GM20000 (cell line): ENCODE results near the gene GPR146.

Experiments
- DNase-seq: peaks from one replicate; pipeline ENCODE4 v3.0.0; 2012; ENCODE audit warnings: low spot score
- TF ChIP-seq, protein P1 (sequence below): IDR thresholded peaks from 2 replicates; pipeline ENCODE4 v1.5.1; 2012; ENCODE audit warnings: mild to moderate bottlenecking, control low read depth; ENCODE audit errors: extremely low read depth, missing control alignments

The GPR146 gene

GRCh38 chr7:1083729-1084657 lies 39.6 kb downstream of the GPR146 start:
- no peak for DNase-seq
- TF ChIP-seq, protein P1, sequence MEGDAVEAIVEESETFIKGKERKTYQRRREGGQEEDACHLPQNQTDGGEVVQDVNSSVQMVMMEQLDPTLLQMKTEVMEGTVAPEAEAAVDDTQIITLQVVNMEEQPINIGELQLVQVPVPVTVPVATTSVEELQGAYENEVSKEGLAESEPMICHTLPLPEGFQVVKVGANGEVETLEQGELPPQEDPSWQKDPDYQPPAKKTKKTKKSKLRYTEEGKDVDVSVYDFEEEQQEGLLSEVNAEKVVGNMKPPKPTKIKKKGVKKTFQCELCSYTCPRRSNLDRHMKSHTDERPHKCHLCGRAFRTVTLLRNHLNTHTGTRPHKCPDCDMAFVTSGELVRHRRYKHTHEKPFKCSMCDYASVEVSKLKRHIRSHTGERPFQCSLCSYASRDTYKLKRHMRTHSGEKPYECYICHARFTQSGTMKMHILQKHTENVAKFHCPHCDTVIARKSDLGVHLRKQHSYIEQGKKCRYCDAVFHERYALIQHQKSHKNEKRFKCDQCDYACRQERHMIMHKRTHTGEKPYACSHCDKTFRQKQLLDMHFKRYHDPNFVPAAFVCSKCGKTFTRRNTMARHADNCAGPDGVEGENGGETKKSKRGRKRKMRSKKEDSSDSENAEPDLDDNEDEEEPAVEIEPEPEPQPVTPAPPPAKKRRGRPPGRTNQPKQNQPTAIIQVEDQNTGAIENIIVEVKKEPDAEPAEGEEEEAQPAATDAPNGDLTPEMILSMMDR: no peak

GRCh38 chr7:1085266-1085665 lies 40.9 kb downstream of the GPR146 start:
- TF ChIP-seq, protein P1: no peak
- DNase-seq: no peak

DNA sequence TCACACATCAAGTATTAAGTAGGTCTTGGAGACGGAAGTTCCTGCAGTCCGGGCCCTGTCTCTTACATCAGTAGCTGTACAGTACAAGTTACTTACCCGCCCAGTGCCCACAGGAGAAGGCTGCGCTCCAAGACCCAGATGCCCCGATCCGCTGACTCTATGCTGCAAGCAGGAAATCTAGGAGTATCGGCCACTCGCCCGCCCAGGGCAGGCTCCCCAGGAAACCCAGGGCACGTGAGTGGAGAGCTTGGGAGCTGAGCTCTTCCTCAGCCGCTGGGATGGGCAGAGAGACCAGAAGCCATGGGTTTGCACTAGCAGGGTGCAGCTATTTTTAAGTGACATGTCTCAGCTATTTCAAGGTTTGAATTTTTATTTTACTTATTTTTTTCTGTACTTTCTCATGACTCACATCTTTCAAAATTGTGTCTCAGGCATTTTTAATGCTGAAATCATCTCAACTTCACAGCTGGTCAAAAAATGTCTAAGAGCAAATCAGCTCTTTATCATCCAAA lies 41.6 kb downstream of the GPR146 start:
- DNase-seq: no peak
- TF ChIP-seq, protein P1: no peak

- peak; percentile 94 for DNase-seq
- TF ChIP-seq, protein P1: peak; percentile 85
Measured at GRCh38 chr7:1086588-1087464, 42.5 kb downstream of the GPR146 start.

GRCh38 chr7:1087465-1087814 lies 43.1 kb downstream of the GPR146 start:
- DNase-seq: no peak
- TF ChIP-seq, protein P1: no peak

DNA sequence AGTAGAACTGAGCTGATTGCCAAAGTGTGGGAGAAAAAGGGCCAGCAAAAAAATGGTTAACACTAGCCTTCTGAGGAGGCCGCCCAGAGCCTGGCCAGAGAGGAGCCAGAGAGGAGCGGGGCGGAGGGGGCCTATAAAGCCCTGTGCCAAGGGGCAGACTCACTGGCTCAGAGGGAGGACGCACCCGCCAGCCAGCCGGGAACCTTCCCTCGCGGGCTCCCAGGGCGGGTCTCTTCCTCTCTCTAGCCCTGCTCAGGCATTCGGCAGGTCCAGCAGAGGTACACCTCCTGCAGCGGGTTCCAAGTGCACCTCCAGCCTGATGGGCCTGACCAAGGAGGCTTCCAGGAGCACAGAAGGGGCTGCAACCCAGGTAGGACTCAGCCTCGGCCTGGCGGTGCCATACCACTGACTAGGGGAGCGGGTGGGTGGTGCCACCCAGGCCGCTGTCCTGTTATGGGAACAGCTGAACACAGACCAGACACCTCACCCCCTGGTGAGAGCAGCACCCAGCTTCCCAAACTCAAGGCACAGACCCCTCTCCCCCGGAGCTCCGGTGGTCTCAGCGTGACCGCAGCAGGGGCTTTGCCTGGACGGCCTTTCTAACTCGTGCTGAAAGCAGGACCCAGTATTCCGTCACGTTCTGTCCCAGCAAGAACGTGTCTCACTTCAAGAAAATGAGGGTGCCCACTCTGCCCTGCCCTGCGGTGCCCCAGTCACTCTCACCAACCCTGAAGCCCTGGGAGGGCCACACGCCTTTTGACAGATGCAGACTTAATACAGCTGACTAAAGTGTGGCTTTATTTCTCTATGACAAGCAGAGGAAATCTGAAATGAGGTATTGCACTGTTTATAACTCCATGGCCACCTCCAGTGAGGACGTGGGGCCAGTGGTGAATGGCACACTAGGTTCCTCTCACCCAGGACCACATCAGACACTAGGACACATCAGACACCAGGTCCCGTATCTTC lies 43.9 kb downstream of the GPR146 start, which contains the start of gene GPER1:
Gene GPER1 (plus strand): TSS at position 162 of the 969 bp plus-strand sequence. CDS start 3,616 bp downstream, outside the sequence.
- DNase-seq: no peak
- TF ChIP-seq, protein P1: no peak
